ENCODE data around the gene PRR19. TPM values are rescaled to one million over a fixed set of nuclear protein-coding genes. Genes with fewer than 3 reads are reported as not detected.
"Not testable (repeated sequence)": the region's sequence is repeated elsewhere in the genome, so short reads cannot be mapped to it uniquely, and the experiment has no call there.

The PRR19 gene
- total RNA-seq, 2 donors from 2014 or later = 1.4 to 2.7 TPM

DNA sequence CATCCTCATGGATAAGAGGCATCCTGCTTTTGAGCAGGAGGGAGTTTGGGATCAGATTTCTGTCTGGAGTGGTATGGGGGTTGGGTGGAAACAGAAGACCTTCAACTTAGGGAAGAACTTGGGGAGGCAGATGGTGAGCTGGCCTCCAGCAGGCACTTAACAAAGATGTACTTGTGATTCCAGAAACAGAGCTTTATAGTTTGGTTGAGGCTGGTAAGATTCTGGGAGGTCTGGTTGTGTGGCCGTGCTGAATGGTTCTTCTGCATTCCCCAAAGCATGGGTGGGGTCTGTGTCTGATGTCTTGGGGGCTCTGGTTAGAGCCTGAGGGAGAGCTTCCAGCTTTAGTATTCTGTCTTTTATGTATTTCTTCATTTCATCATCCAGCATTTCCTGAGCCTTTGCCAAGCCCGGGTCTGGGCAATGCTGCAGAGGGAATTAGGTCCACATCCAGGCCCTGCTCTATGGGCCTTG, 28.3 kb downstream of the PRR19 start:
- H3K27me3 ChIP-seq (ENCODE audit: control insufficient read depth, insufficient read depth, low read length, poor library complexity, severe bottlenecking) = no peaks in the 10 kb centered on the region
- Mint-ChIP-seq H3K27ac (peak overlapping the region; percentile 49), H3K4me1 (no peaks in the 10 kb centered on the region), H3K36me3 (ENCODE audit: low read depth) (no peaks in the 10 kb centered on the region), H3K9me3 (no peaks in the 10 kb centered on the region), H3K4me3 (no peak overlapping the region), H3K27me3 (ENCODE audit: insufficient read depth) (peaks cover under 1% of the 10 kb centered on the region)
- H3K36me3 ChIP-seq (ENCODE audit: control insufficient read depth, insufficient read depth, low read length) = no peaks in the 10 kb centered on the region
- no peak for DNase-seq
- WGBS, 2 experiments (ENCODE audit: insufficient coverage in 1 of 2, insufficient read length in 1 of 2) = 92% methylated on average over 2 of the region's 2 CpGs; no CpG with 5 or more reads in 1 of the 2 experiments
- H3K9me3 ChIP-seq (ENCODE audit: control insufficient read depth, low read length) = no peaks in the 10 kb centered on the region
- H3K27ac ChIP-seq (ENCODE audit: low read depth, low read length) = peak overlapping the region; percentile 53
- TF ChIP-seq, protein P1, sequence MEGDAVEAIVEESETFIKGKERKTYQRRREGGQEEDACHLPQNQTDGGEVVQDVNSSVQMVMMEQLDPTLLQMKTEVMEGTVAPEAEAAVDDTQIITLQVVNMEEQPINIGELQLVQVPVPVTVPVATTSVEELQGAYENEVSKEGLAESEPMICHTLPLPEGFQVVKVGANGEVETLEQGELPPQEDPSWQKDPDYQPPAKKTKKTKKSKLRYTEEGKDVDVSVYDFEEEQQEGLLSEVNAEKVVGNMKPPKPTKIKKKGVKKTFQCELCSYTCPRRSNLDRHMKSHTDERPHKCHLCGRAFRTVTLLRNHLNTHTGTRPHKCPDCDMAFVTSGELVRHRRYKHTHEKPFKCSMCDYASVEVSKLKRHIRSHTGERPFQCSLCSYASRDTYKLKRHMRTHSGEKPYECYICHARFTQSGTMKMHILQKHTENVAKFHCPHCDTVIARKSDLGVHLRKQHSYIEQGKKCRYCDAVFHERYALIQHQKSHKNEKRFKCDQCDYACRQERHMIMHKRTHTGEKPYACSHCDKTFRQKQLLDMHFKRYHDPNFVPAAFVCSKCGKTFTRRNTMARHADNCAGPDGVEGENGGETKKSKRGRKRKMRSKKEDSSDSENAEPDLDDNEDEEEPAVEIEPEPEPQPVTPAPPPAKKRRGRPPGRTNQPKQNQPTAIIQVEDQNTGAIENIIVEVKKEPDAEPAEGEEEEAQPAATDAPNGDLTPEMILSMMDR (conservative IDR thresholded peaks at IDR 0.05) = no peak
- no peak overlapping the region for H3K4me3 ChIP-seq (ENCODE audit: low read length)
- no peaks in the 10 kb centered on the region for H3K4me1 ChIP-seq (ENCODE audit: control insufficient read depth, insufficient read depth, low read length)
- no peak overlapping the region for H3K9ac ChIP-seq (ENCODE audit: extremely low read depth, low read length, poor library complexity, severe bottlenecking)

DNA sequence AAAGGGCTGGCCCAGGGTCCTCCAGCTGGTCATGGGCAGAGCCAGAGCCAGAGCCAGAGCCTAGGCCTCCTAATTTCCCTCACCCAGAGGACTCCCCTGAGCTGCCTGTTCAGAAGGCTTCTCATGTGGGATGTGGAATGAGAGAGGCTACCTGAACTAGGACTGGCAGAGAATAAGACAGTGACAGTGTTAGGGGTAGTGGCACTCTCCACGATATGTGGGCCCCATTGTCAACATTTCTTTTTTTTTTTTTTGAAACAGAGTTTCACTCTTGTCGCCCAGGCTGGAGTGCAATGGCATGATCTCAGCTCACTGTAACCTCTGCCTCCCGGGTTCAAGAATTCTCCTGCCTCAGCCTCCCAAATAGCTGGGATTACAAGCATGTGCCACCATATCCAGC, 29.4 kb downstream of the PRR19 start:
- H3K9ac ChIP-seq (ENCODE audit: extremely low read depth, low read length, poor library complexity, severe bottlenecking); H3K27ac ChIP-seq (ENCODE audit: low read depth, low read length); H3K27ac Mint-ChIP-seq; H3K4me3 Mint-ChIP-seq; H3K36me3 Mint-ChIP-seq (ENCODE audit: low read depth); DNase-seq; H3K4me3 ChIP-seq (ENCODE audit: low read length); H3K27me3 Mint-ChIP-seq (ENCODE audit: insufficient read depth); H3K27me3 ChIP-seq (ENCODE audit: control insufficient read depth, insufficient read depth, low read length, poor library complexity, severe bottlenecking); H3K4me1 Mint-ChIP-seq; H3K36me3 ChIP-seq (ENCODE audit: control insufficient read depth, insufficient read depth, low read length); H3K9me3 ChIP-seq (ENCODE audit: control insufficient read depth, low read length); H3K9me3 Mint-ChIP-seq; H3K4me1 ChIP-seq (ENCODE audit: control insufficient read depth, insufficient read depth, low read length): not testable (repeated sequence)
- 94 to 99% methylated on average over 3 of the region's 3 CpGs for WGBS, 2 experiments (ENCODE audit: insufficient coverage in 1 of 2, insufficient read length in 1 of 2)

DNA sequence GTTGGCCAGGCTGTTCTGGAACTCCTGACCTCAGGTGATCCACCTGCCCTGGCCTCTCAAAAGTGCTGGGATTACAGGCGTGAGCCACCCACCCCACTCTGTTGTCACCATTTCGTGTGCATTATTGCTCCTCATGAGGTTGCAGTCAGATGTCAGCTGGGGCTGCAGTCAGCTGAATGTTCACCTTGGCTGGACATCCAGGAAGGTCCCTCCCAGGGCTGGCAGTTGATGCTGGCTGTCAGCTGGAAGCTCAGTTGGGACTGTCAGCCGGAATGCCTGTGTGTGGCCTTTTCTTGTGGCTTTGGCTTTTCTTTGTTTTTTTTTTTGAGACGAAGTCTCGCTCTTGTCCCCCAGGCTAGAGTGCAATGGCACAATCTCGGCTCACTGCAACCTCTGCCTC, 30.1 kb downstream of the PRR19 start:
- H3K4me3 Mint-ChIP-seq = no peak overlapping the region
- H3K27ac ChIP-seq (ENCODE audit: low read depth, low read length) = no peak overlapping the region
- H3K36me3 Mint-ChIP-seq (ENCODE audit: low read depth) = no peaks in the 10 kb centered on the region
- no peak overlapping the region for H3K9ac ChIP-seq (ENCODE audit: extremely low read depth, low read length, poor library complexity, severe bottlenecking)
- 92 to 94% methylated on average over 2 to 3 of the region's 6 CpGs for WGBS, 2 experiments (ENCODE audit: insufficient coverage in 1 of 2, insufficient read length in 1 of 2)
- no peak for DNase-seq
- no peaks in the 10 kb centered on the region for H3K27me3 Mint-ChIP-seq (ENCODE audit: insufficient read depth)
- H3K9me3 Mint-ChIP-seq = no peaks in the 10 kb centered on the region
- H3K27me3 ChIP-seq (ENCODE audit: control insufficient read depth, insufficient read depth, low read length, poor library complexity, severe bottlenecking) = no peaks in the 10 kb centered on the region
- TF ChIP-seq, protein P1 (conservative IDR thresholded peaks at IDR 0.05) = no peak
- no peaks in the 10 kb centered on the region for H3K4me1 ChIP-seq (ENCODE audit: control insufficient read depth, insufficient read depth, low read length)
- no peak overlapping the region for H3K4me3 ChIP-seq (ENCODE audit: low read length)
- no peak overlapping the region for H3K27ac Mint-ChIP-seq
- H3K9me3 ChIP-seq (ENCODE audit: control insufficient read depth, low read length) = no peaks in the 10 kb centered on the region
- H3K36me3 ChIP-seq (ENCODE audit: control insufficient read depth, insufficient read depth, low read length) = peaks cover 9% of the 10 kb centered on the region
- no peaks in the 10 kb centered on the region for H3K4me1 Mint-ChIP-seq

DNA sequence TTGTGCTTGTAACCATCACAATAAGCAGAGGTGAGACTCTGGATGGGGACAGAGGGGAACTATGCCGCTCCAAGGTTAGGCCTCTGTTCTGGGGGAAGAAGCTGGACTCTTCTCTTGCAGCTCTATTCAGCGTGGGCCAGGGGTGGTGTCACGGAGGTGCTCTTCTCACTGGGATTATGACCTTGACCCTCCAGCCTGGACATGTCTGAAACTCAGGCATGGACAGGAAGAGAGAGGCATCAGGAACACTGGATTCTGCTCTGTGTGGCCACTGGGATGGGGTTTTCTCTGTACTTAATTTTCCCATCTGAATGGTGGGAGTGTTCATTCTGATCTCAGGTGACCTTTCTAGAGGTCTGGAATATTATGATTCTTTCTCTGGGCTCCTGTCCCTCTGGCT, 31.1 kb downstream of the PRR19 start:
- no peak overlapping the region for H3K27ac Mint-ChIP-seq

More for the DNA sequence above, 31.1 kb downstream of the PRR19 start:
- Histone ChIP-seq H3K4me1 (ENCODE audit: control insufficient read depth, insufficient read depth, low read length) (no peaks in the 10 kb centered on the region), H3K36me3 (ENCODE audit: control insufficient read depth, insufficient read depth, low read length) (peaks cover 9% of the 10 kb centered on the region), H3K9ac (ENCODE audit: extremely low read depth, low read length, poor library complexity, severe bottlenecking) (peak overlapping the region; percentile 18), H3K4me3 (ENCODE audit: low read length) (no peak overlapping the region), H3K9me3 (ENCODE audit: control insufficient read depth, low read length) (no peaks in the 10 kb centered on the region), H3K27me3 (ENCODE audit: control insufficient read depth, insufficient read depth, low read length, poor library complexity, severe bottlenecking) (no peaks in the 10 kb centered on the region), H3K27ac (ENCODE audit: low read depth, low read length) (no peak overlapping the region)
- no peak for DNase-seq
- no peaks in the 10 kb centered on the region for H3K9me3 Mint-ChIP-seq
- TF ChIP-seq, protein P1 (conservative IDR thresholded peaks at IDR 0.05) = no peak
- H3K27me3 Mint-ChIP-seq (ENCODE audit: insufficient read depth) = no peaks in the 10 kb centered on the region
- H3K4me1 Mint-ChIP-seq = no peaks in the 10 kb centered on the region
- WGBS, 2 experiments (ENCODE audit: insufficient coverage in 1 of 2, insufficient read length in 1 of 2) = 95 to 100% methylated on average over 1 to 3 of the region's 3 CpGs
- H3K36me3 Mint-ChIP-seq (ENCODE audit: low read depth) = peaks cover 2% of the 10 kb centered on the region
- no peak overlapping the region for H3K4me3 Mint-ChIP-seq

Data from endodermal cell (in vitro differentiated cells).